Spleen (tissue), 11 donors: ENCODE measurements around the gene SSBP1. TPM values are rescaled to one million over a fixed set of nuclear protein-coding genes. Genes with fewer than 3 reads are reported as not detected.

Experiments used
- DNase-seq: peaks from one replicate; pipeline ENCODE4 v3.0.0-alpha.2; 2020
- H3K27ac ChIP-seq, 8 donors: fragments of 200-600 bp; sonication (generic) in 7 of 8; 1 replicate in 4 of 8; 2 replicates in 4 of 8; pipeline versions ENCODE4 v1.5.0 to v1.8.0; 2016 to 2021; ENCODE audit warnings: inconsistent platforms in 4 of 8, mild to moderate bottlenecking in 4 of 8, moderate library complexity in 1 of 8
- H3K27me3 ChIP-seq, 7 donors: fragments of 200-600 bp; sonication (generic) in 6 of 7; replicated peaks in 1 of 7; 1 replicate in 4 of 7; 2 replicates in 3 of 7; pipeline versions ENCODE4 v1.5.0 to v1.8.0; 2016 to 2021; ENCODE audit warnings: inconsistent platforms in 3 of 7, mild to moderate bottlenecking in 1 of 7
- H3K36me3 ChIP-seq, 6 donors: fragments of 200-600 bp; sonication (generic) in 5 of 6; 1 replicate in 4 of 6; 2 replicates in 2 of 6; pipeline versions ENCODE4 v1.5.0 to v1.8.0; 2016 to 2021; ENCODE audit warnings: inconsistent platforms in 2 of 6
- H3K4me1 ChIP-seq, 6 donors: fragments of 200-600 bp; sonication (generic) in 5 of 6; 1 replicate in 3 of 6; 2 replicates in 3 of 6; pipeline versions ENCODE4 v1.5.0 to v1.8.0; 2016 to 2021; ENCODE audit warnings: inconsistent platforms in 3 of 6
- H3K4me3 ChIP-seq, 8 donors: fragments of 200-600 bp; sonication (generic) in 7 of 8; 1 replicate in 4 of 8; 2 replicates in 4 of 8; pipeline versions ENCODE4 v1.5.0 to v1.8.0; 2016 to 2021; ENCODE audit warnings: inconsistent platforms in 4 of 8, mild to moderate bottlenecking in 4 of 8, moderate library complexity in 2 of 8
- H3K9me3 ChIP-seq, 8 donors: fragments of 200-600 bp; sonication (generic) in 7 of 8; 1 replicate in 4 of 8; 2 replicates in 4 of 8; pipeline versions ENCODE4 v1.5.0 to v1.8.0; 2016 to 2021; ENCODE audit warnings: inconsistent platforms in 4 of 8
- POLR2A ChIP-seq, 3 donors: fragments of 450-650 bp; IDR thresholded peaks; one replicate each; pipeline ENCODE4 v1.5.1; 2017; ENCODE audit warnings: antibody characterized with exemption in 3 of 3, mild to moderate bottlenecking in 1 of 3
- POLR2AphosphoS5 ChIP-seq, 3 donors: sonication (generic); formaldehyde crosslinking; IDR thresholded peaks; one replicate each; pipeline ENCODE4 v1.5.1; 2017; ENCODE audit warnings: antibody characterized with exemption in 3 of 3
- WGBS, 5 donors: extraction: QIAGEN DNeasy Blood & Tissue Kit in 3 of 5; methylation state at CpG; one replicate each; pipeline versions ENCODE4 v1.1.5 to v1.1.7; 2013 to 2018; 5-methylcytosine and 5-hydroxymethylcytosine counted together
- intact Hi-C: fragments of 100-400 bp; cut with DNase I; formaldehyde crosslinking; loops from one replicate; pipeline ENCODE4 v1.15.0; 2023; ENCODE audit warnings: low total_unique reads
- polyA plus RNA-seq, 3 donors: library from polyadenylated mRNA; stranded (reverse); fragments of 200-250 nt; gene quantifications; one replicate each; pipeline ENCODE4 v1.2.1, GENCODE V29; 2013
- total RNA-seq, 7 donors: library from RNA; depleted of rRNA in 3 of 7; stranded (reverse); fragments of >200 nt in 3 of 7; fragmentation: NEBNext Ultra II Directional in 4 of 7; extraction: Animal tissue kit (Norgen Biotek cat#: 25700) in 4 of 7; gene quantifications; one replicate each; pipeline versions ENCODE4 v1.1.0 to v1.2.1, GENCODE V29; 2016 to 2021
- TF ChIP-seq, protein P1 (sequence below), 11 experiments: fragments of 200-600 bp in 7 of 11; fragments of 450-650 bp in 4 of 11; sonication (generic) in 4 of 11; IDR thresholded peaks in 8 of 11; conservative IDR thresholded peaks in 3 of 11; 1 replicate in 7 of 11; 2 replicates in 4 of 11; pipeline versions ENCODE4 v1.4.0 to v1.8.0; 2016 to 2021; ENCODE audit warnings: antibody characterized with exemption in 11 of 11, inconsistent platforms in 4 of 11, mild to moderate bottlenecking in 1 of 11
- donor health status: healthy with polysubstance abuse.
- donor health status: DM: no; HTN: no; CAD: no; lungs with moderate emphysema.
- donor health status: DM: no; HTN: no; CAD: no.
- donor health status: Bipolar disorder and iron deficiency.
- donor health status: healthy.
- donor health status: DM: no; HTN: no; CAD: no.
- donor health status: DM: yes; HTN: yes; CAD: no.

SSBP1 gene
- total and polyA plus RNA-seq, 10 donors, result 69.3 to 185 (median 104) TPM

DNA sequence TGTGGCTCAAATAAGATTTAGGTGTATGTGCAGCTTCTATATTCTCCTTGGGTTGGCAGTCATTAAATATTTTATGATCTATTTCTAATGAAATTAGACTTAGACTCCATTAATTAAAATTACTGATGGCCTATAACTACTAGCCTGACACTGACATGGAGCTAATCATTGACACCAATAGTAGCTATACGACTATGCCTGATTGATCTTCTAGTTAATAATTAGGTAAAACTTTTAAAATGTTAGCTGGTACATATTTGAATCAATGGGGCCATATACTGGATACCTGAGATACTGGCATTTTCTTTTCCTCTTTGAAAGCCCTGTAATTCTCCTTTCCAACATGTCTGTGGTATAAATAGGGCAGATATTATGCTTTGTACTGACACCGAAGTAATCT lies 15.6 kb upstream of the SSBP1 start:
- WGBS, 5 donors, result 90 to 100% (median 93%) methylated on average over 2 of the region's 2 CpGs
- Histone ChIP-seq H3K9me3 (no peaks in the 10 kb centered on the region), H3K27ac (no peak overlapping the region), H3K4me1 (no peaks in the 10 kb centered on the region), H3K27me3 (no peaks in the 10 kb centered on the region), H3K4me3 (no peak overlapping the region), H3K36me3 (peaks cover 0 to 21% (median 0%) of the 10 kb centered on the region in 6 donors)
- no peak for TF ChIP-seq POLR2AphosphoS5 (IDR thresholded peaks at IDR 0.05)
- TF ChIP-seq POLR2A (IDR thresholded peaks at IDR 0.05), result no peak
- TF ChIP-seq, protein P1, sequence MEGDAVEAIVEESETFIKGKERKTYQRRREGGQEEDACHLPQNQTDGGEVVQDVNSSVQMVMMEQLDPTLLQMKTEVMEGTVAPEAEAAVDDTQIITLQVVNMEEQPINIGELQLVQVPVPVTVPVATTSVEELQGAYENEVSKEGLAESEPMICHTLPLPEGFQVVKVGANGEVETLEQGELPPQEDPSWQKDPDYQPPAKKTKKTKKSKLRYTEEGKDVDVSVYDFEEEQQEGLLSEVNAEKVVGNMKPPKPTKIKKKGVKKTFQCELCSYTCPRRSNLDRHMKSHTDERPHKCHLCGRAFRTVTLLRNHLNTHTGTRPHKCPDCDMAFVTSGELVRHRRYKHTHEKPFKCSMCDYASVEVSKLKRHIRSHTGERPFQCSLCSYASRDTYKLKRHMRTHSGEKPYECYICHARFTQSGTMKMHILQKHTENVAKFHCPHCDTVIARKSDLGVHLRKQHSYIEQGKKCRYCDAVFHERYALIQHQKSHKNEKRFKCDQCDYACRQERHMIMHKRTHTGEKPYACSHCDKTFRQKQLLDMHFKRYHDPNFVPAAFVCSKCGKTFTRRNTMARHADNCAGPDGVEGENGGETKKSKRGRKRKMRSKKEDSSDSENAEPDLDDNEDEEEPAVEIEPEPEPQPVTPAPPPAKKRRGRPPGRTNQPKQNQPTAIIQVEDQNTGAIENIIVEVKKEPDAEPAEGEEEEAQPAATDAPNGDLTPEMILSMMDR (IDR thresholded peaks at IDR 0.05 in 8 of 11, conservative IDR thresholded peaks at IDR 0.05 in 3 of 11), result no peak
- DNase-seq, result no peak
- intact Hi-C loops, result no loop called here

DNA sequence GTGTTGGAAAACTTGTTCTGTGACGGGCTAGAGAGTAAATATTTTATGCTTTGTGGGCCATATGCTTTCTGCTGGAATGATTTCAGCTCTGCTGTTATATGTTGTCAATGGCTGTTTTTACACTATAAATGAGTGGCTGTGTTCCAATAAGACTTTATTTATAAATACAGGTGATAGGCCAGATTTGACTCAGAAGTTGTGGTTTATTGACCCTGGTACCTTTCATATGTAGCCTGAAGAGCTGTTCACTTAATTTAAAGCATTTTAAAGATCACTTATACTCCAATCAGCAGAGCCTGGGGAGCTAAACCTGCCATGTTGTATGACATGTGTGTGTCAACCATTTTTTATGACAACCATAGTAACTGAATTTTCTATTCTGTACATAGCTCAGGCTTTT lies 9.1 kb upstream of the SSBP1 start:
- intact Hi-C loops, result no loop called here
- H3K9me3 ChIP-seq, result no peaks in the 10 kb centered on the region
- WGBS, 5 donors, result 84 to 95% (median 89%) methylated on average over 1 of the region's 1 CpG

DNA sequence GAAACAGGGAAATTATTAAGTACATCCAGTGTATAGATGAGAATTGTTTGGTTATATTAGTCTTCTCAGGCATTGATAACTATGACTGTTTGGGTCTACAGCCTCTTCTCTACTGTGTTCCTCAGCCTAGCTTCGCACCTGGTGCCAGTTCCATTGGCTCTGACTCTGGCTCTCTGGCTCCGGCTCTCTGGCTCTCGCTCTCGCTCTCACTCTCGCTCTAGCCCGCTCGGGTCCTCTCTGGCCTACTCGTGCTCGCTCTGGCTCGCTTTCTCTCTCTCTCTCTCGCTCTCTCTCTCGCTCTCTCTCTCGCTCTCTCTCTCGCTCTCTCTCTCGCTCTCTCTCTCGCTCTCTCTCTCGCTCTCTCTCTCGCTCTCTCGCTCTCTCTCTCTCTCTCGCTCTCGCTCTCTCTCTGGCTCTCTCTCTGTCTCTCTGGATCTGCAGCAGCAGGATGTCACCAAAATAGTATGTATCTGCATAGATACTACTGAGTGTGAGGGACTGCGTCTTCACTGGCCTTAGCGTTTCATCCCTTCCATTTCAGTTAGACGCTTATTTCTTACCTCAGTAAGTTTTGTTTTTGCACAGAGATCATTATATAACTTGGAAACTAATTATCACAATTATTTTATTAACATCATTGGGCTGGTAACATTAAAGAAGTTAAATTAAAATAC lies 6.5 kb upstream of the SSBP1 start:
- 85 to 89% (median 87%) methylated on average over 21 to 24 of the region's 24 CpGs for WGBS, 5 donors
- intact Hi-C loops, result loop anchor here (10.0 kb wide), 1 partner anchor 77 kb away; no protein-coding TSS in a partner anchor
- H3K27ac ChIP-seq, result no peak overlapping the region
- H3K4me3 ChIP-seq, result no peak overlapping the region
- H3K36me3 ChIP-seq, result no peaks in the 10 kb centered on the region
- no peaks in the 10 kb centered on the region for H3K27me3 ChIP-seq
- DNase-seq, result no peak
- H3K9me3 ChIP-seq, result no peaks in the 10 kb centered on the region
- H3K4me1 ChIP-seq, result peaks cover 0 to 5% (median under 1%) of the 10 kb centered on the region in 6 donors
- TF ChIP-seq POLR2A (IDR thresholded peaks at IDR 0.05) (no peak), POLR2AphosphoS5 (IDR thresholded peaks at IDR 0.05) (no peak)
- TF ChIP-seq, protein P1 (IDR thresholded peaks at IDR 0.05 in 8 of 11, conservative IDR thresholded peaks at IDR 0.05 in 3 of 11), result peak in 1 of 11 experiments; percentile 27

More for the DNA sequence above, 9.1 kb upstream of the SSBP1 start:
- H3K27ac ChIP-seq, result no peak overlapping the region
- no peak for DNase-seq
- no peaks in the 10 kb centered on the region for H3K4me1 ChIP-seq
- H3K36me3 ChIP-seq, result no peaks in the 10 kb centered on the region
- TF ChIP-seq POLR2AphosphoS5 (IDR thresholded peaks at IDR 0.05), result no peak
- no peak for TF ChIP-seq POLR2A (IDR thresholded peaks at IDR 0.05)
- TF ChIP-seq, protein P1 (IDR thresholded peaks at IDR 0.05 in 8 of 11, conservative IDR thresholded peaks at IDR 0.05 in 3 of 11), result no peak
- no peaks in the 10 kb centered on the region for H3K27me3 ChIP-seq
- H3K4me3 ChIP-seq, result no peak overlapping the region

DNA sequence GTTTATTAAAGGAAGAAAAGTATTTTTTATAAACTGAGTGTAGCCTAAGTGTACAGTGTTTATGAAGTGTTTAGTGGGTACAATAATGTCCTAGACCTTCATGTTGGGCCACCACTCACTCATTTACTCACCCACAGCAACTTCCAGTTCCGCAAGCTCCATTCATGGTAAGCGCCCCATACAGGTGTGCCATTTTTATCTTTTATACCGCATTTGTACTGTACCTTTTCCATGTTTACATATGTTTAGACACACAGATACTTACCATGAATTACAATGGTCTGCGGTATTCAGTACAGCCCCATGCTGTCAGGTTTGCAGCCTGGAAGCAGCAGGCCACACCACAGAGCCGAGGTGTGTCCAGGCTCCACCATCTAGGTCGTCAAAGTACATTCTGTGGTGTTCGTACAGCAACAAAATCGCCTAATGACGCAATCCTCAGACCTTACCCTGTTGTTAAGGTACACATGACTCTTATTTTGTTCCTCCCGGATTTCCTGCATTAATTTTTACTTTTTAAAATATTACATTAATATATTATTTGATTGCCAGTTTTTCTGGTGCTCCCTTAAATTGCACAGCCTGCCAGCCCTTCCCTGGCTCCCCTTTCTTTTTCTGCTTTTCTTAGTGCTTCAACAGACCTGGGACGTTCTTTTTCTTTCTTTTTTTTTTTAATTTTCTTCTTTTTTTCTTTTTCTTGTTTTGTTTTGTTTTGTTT lies 881 bp upstream of the SSBP1 start:
- Histone ChIP-seq H3K27me3 (no peaks in the 10 kb centered on the region), H3K9me3 (no peaks in the 10 kb centered on the region), H3K4me3 (peak overlapping the region; percentile 41 to 84 (median 76)), H3K27ac (peak overlapping the region; percentile 79 to 90 (median 88)), H3K4me1 (peaks cover 18 to 54% (median 43%) of the 10 kb centered on the region in 6 donors), H3K36me3 (peaks cover 0 to 32% (median 18%) of the 10 kb centered on the region in 6 donors)
- TF ChIP-seq, protein P1 (IDR thresholded peaks at IDR 0.05 in 8 of 11, conservative IDR thresholded peaks at IDR 0.05 in 3 of 11), result no peak
- TF ChIP-seq POLR2AphosphoS5 (IDR thresholded peaks at IDR 0.05), result no peak
- DNase-seq, result peak; percentile 77
- WGBS, 5 donors, result 51 to 69% (median 54%) methylated on average over 11 of the region's 11 CpGs
- intact Hi-C loops, result loop anchor here (10.0 kb wide), 1 partner anchor 82 kb away; no protein-coding TSS in a partner anchor
